Fibroblast of skin of abdomen (primary cell): ENCODE data around the gene DOCK4.

Experiments
- DNase-seq: peaks from one replicate; pipeline ENCODE4 v3.0.0-alpha.2; 2013

Gene DOCK4

GRCh38 chr7:111883241-111883640, 323.0 kb downstream of the DOCK4 start:
- no peak for DNase-seq

- DNase-seq: no peak
These were observed 327.4 kb downstream of the DOCK4 start for GRCh38 chr7:111878785-111879184.

- DNase-seq: no peak
These were observed 328.3 kb downstream of the DOCK4 start for GRCh38 chr7:111877931-111878330.

- peak; percentile 72 for DNase-seq
These were observed 332.1 kb downstream of the DOCK4 start for GRCh38 chr7:111873963-111874690.

GRCh38 chr7:111873326-111873646, 332.9 kb downstream of the DOCK4 start:
- DNase-seq: no peak

- no peak for DNase-seq
These were observed 333.5 kb downstream of the DOCK4 start for GRCh38 chr7:111872450-111873325.

- no peak for DNase-seq
These were observed 334.9 kb downstream of the DOCK4 start for GRCh38 chr7:111871283-111871682.

- no peak for DNase-seq
These were observed 336.9 kb downstream of the DOCK4 start for GRCh38 chr7:111869280-111869679.

GRCh38 chr7:111867348-111867931, 338.8 kb downstream of the DOCK4 start:
- no peak for DNase-seq

GRCh38 chr7:111866787-111867186, 339.4 kb downstream of the DOCK4 start:
- no peak for DNase-seq

GRCh38 chr7:111865430-111865829, 340.8 kb downstream of the DOCK4 start:
- no peak for DNase-seq

- DNase-seq: no peak
These were observed 341.8 kb downstream of the DOCK4 start for GRCh38 chr7:111864291-111864976.

GRCh38 chr7:111863269-111863668, 342.9 kb downstream of the DOCK4 start:
- DNase-seq: no peak

GRCh38 chr7:111860248-111860647, 346.0 kb downstream of the DOCK4 start:
- DNase-seq: no peak

GRCh38 chr7:111858331-111858730, 347.9 kb downstream of the DOCK4 start:
- no peak for DNase-seq

- peak; percentile 35 for DNase-seq
These were observed 350.4 kb downstream of the DOCK4 start for GRCh38 chr7:111855842-111856227.

- DNase-seq: peak; percentile 70
These were observed 350.9 kb downstream of the DOCK4 start for GRCh38 chr7:111855161-111855841.

GRCh38 chr7:111853201-111853990, 352.8 kb downstream of the DOCK4 start:
- peak; percentile 38 for DNase-seq

- no peak for DNase-seq
These were observed 354.1 kb downstream of the DOCK4 start for GRCh38 chr7:111852081-111852480.

- DNase-seq: no peak
These were observed 359.3 kb downstream of the DOCK4 start for GRCh38 chr7:111846898-111847297.

- no peak for DNase-seq
These were observed 360.3 kb downstream of the DOCK4 start for GRCh38 chr7:111845853-111846252.
